Measurements from ENCODE around the gene STRIT1.

Gene STRIT1

DNA sequence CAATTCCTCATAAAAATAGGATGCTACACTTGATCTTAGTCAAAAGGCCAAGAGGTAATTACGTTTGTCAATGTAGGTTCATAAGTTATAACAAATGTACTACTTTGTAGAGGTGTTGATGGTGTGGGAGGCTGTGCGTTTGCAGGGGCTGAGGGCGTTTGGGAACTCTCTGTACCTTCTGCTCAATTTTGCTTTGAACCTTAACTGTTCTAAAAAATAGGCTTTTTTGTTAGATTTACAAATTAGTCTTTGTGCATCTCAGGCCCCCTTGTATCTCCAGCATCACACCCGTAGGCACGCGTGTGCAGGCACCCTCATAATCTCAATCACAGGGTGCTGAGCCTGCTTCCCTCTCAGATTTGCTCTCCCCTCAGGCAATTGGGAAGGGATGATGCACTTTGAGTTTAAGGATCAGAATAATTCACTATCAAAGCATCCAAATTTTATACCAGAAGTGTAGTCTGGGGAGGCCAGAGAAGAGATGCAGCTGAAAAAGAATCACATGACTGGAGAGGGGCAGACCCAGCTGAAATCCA is 36.1 kb upstream of the STRIT1 start:
- Histone ChIP-seq H2AFZ (ENCODE audit: low read length) (no peak overlapping the region), H3K9ac (ENCODE audit: low read depth, low read length, poor library complexity, severe bottlenecking) (no peak overlapping the region), H4K20me1 (ENCODE audit: insufficient read depth, low read length, poor library complexity, severe bottlenecking) (no peaks in the 10 kb centered on the region), H3K36me3 (ENCODE audit: insufficient read depth, low read length) (no peaks in the 10 kb centered on the region), H3K9me2 (replicated peaks; ENCODE audit: low read depth, low read length) (no peaks in the 10 kb centered on the region), H3K9me3 (ENCODE audit: insufficient read depth, low read depth, low read length) (no peaks in the 10 kb centered on the region), H3K4me3 (ENCODE audit: low read length, poor library complexity, severe bottlenecking) (no peak overlapping the region), H3K79me2 (ENCODE audit: insufficient read depth, low read length) (no peaks in the 10 kb centered on the region), H3K27me3 (ENCODE audit: insufficient read depth, low read length, poor library complexity, severe bottlenecking) (no peaks in the 10 kb centered on the region), H3K4me1 (ENCODE audit: insufficient read depth, low read length, poor library complexity, severe bottlenecking) (peaks cover 46% of the 10 kb centered on the region), H3F3A (ENCODE audit: low read depth) (peaks cover 6% of the 10 kb centered on the region), H3K4me2 (ENCODE audit: low read depth, low read length, poor library complexity, severe bottlenecking) (no peak overlapping the region)
- TF ChIP-seq, protein P1, sequence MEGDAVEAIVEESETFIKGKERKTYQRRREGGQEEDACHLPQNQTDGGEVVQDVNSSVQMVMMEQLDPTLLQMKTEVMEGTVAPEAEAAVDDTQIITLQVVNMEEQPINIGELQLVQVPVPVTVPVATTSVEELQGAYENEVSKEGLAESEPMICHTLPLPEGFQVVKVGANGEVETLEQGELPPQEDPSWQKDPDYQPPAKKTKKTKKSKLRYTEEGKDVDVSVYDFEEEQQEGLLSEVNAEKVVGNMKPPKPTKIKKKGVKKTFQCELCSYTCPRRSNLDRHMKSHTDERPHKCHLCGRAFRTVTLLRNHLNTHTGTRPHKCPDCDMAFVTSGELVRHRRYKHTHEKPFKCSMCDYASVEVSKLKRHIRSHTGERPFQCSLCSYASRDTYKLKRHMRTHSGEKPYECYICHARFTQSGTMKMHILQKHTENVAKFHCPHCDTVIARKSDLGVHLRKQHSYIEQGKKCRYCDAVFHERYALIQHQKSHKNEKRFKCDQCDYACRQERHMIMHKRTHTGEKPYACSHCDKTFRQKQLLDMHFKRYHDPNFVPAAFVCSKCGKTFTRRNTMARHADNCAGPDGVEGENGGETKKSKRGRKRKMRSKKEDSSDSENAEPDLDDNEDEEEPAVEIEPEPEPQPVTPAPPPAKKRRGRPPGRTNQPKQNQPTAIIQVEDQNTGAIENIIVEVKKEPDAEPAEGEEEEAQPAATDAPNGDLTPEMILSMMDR (conservative IDR thresholded peaks at IDR 0.05; ENCODE audit: low read length), result no peak
- no peak for TF ChIP-seq EZH2phosphoT487 (IDR thresholded peaks at IDR 0.05; ENCODE audit: borderline replicate concordance)

DNA sequence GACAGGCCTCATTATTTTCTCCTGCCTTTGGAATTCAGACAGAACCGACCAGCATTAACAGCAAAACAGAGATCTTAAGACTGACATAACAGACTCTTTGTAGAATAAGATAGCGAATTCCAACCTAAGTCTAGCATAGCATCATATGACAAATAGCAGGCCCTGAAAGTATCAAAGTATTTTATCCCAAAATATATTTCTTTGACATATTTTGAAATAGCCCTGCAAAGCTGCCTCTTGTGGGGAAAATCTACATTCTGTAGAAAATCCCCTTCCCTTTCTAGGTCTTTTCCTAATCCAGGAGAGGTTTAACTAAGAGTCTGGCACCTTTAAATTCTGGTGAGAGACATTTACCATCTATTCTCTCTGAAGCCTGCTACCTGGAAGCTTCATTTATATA is 34.4 kb upstream of the STRIT1 start:
- Histone ChIP-seq H2AFZ (ENCODE audit: low read length) (no peak overlapping the region), H3K79me2 (ENCODE audit: insufficient read depth, low read length) (no peaks in the 10 kb centered on the region)

GRCh38 chr3:155327430-155327829 is 33.9 kb upstream of the STRIT1 start:
- Histone ChIP-seq H4K20me1 (ENCODE audit: insufficient read depth, low read length, poor library complexity, severe bottlenecking) (no peaks in the 10 kb centered on the region), H3K4me3 (ENCODE audit: low read length, poor library complexity, severe bottlenecking) (no peak overlapping the region), H3K9me2 (replicated peaks; ENCODE audit: low read depth, low read length) (no peaks in the 10 kb centered on the region), H3K4me2 (ENCODE audit: low read depth, low read length, poor library complexity, severe bottlenecking) (no peak overlapping the region), H3K9me3 (ENCODE audit: insufficient read depth, low read depth, low read length) (no peaks in the 10 kb centered on the region), H3K27me3 (ENCODE audit: insufficient read depth, low read length, poor library complexity, severe bottlenecking) (no peaks in the 10 kb centered on the region), H3K9ac (ENCODE audit: low read depth, low read length, poor library complexity, severe bottlenecking) (no peak overlapping the region), H3K4me1 (ENCODE audit: insufficient read depth, low read length, poor library complexity, severe bottlenecking) (peaks cover 25% of the 10 kb centered on the region), H2AFZ (ENCODE audit: low read length) (no peak overlapping the region), H3K79me2 (ENCODE audit: insufficient read depth, low read length) (no peaks in the 10 kb centered on the region), H3F3A (ENCODE audit: low read depth) (no peaks in the 10 kb centered on the region), H3K36me3 (ENCODE audit: insufficient read depth, low read length) (no peaks in the 10 kb centered on the region)
- TF ChIP-seq, protein P1 (conservative IDR thresholded peaks at IDR 0.05; ENCODE audit: low read length), result no peak
- no peak for TF ChIP-seq EZH2phosphoT487 (IDR thresholded peaks at IDR 0.05; ENCODE audit: borderline replicate concordance)

More for the DNA sequence above, 34.4 kb upstream of the STRIT1 start:
- no peaks in the 10 kb centered on the region for H4K20me1 ChIP-seq (ENCODE audit: insufficient read depth, low read length, poor library complexity, severe bottlenecking)
- H3K4me1 ChIP-seq (ENCODE audit: insufficient read depth, low read length, poor library complexity, severe bottlenecking), result peaks cover 29% of the 10 kb centered on the region
- no peaks in the 10 kb centered on the region for H3K36me3 ChIP-seq (ENCODE audit: insufficient read depth, low read length)
- H3K9me2 ChIP-seq (replicated peaks; ENCODE audit: low read depth, low read length), result no peaks in the 10 kb centered on the region
- no peak overlapping the region for H3K9ac ChIP-seq (ENCODE audit: low read depth, low read length, poor library complexity, severe bottlenecking)
- TF ChIP-seq, protein P1 (conservative IDR thresholded peaks at IDR 0.05; ENCODE audit: low read length), result no peak
- no peak for TF ChIP-seq EZH2phosphoT487 (IDR thresholded peaks at IDR 0.05; ENCODE audit: borderline replicate concordance)
- H3F3A ChIP-seq (ENCODE audit: low read depth), result no peaks in the 10 kb centered on the region
- no peaks in the 10 kb centered on the region for H3K27me3 ChIP-seq (ENCODE audit: insufficient read depth, low read length, poor library complexity, severe bottlenecking)
- H3K4me3 ChIP-seq (ENCODE audit: low read length, poor library complexity, severe bottlenecking), result no peak overlapping the region
- no peaks in the 10 kb centered on the region for H3K9me3 ChIP-seq (ENCODE audit: insufficient read depth, low read depth, low read length)
- no peak overlapping the region for H3K4me2 ChIP-seq (ENCODE audit: low read depth, low read length, poor library complexity, severe bottlenecking)

Data from Loucy (cell line).